GM21360 (cell line): Measurements from ENCODE around the gene PRKAR2B.

Source experiments
- ATAC-seq: cut with Tn5 transposase; IDR thresholded peaks from one replicate; pipeline ENCODE4 v1.9.1; 2021; ENCODE audit warnings: mild to moderate bottlenecking, moderate library complexity; ENCODE audit not compliant: unreplicated experiment

PRKAR2B gene

DNA sequence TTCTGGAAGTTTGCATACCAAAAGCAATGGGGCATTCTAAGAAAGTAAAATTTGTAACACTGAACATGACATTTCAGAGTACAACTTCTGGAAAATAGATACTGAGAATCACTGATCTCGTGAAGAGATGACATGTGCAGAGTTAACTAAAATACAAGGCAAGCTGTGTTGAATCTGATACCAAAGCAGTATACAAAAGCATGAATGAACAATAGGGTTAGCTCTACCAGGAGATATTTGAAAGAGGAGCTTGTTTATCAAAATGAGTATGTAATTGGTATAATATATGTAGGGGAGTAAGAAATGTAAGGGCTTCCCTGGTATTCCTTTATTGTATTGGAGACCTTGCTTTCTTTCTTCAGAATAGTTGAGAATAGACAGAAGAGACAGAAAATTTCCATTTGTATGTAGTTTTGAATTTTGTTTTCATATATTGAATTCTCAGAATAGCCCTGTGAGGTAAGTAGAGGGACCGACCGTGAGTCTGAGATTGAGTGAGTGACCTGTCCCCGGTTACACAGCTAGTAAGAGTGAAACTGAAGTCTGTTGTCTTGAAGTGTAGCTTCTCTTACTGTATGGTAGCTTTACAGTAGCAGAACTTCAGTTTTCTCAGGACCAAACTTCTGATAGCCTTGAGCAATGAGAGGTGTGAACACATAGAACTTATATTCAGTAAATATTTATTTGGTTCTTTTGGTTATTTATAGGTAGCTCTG lies 129.3 kb downstream of the PRKAR2B start:
- peak; percentile 50 for ATAC-seq

GRCh38 chr7:107179326-107180164 lies 135.0 kb downstream of the PRKAR2B start:
- ATAC-seq = no peak

DNA sequence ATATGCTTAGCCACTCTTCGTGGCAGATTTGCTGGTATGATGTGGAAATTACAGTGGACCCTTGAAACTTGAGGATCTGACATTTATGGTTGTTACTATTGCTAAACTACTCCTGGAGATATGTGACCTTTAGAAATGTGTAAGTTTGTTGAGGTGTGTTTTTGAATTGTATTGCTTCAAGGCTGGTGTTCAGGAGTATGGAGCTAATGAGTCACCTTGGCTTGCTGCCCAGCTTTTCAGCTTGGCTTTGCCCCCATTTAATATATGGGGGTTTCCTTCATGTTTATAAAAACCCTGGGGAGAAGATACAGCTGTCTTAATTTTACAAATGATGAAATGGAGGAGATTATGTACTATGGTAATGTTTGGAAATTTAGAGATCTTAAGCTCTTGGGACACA lies 135.9 kb downstream of the PRKAR2B start:
- ATAC-seq = no peak

DNA sequence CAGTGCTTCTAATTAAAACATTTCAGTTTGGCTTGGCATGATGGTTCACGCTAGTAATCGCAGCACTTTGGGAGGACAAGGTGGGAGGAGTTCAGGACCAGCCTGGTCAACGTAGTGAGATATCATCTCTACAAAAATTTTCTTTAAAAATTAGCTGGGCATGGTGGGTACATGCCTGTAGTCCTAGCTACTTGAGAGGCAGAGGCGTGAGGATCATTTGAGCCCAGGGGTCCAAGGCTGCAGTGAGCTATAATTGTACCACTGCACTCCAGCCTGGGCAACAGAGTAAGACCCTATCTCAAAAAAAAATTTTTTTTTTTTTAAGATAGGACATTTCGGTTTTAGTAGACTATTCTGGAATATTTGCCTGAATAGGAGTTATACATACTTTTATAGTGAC lies 136.7 kb downstream of the PRKAR2B start:
- no peak for ATAC-seq

GRCh38 chr7:107185716-107186115 lies 141.2 kb downstream of the PRKAR2B start:
- ATAC-seq = no peak

DNA sequence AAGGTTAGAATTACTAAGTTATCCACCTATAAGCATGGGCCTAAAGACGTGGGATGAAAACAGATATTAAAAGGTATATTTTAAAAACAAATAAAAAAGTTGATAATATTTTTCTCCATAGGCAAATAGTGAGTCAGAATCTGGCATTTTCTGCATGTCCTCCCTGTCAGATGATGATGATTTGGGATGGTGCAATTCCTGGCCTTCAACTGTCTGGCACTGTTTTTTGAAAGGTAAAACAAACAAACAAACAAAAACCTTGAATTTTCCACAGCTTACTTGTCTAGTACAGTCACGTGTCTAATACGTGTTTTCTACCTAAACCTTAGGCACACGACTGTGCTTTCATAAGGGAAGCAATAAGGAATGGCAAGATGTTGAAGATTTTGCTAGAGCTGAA lies 141.7 kb downstream of the PRKAR2B start:
- no peak for ATAC-seq

DNA sequence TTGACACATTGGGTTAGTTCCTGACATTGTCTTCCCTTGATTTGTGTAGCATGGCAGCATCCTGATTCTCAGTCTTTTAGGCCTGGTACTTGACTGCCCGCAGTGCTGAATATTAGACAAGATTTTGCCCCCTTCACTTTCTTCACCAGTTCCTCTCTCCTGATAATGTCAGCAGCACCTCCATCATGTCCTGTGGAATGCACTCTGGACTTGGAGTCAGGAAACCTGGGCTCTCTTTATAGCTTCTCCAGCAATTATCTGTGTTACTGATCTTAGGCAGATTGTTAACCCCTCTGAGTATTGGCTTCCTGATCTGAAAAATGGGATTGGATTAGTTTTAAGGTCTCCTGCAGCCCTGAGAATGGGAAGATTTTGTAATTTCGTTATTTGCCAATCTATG lies 143.3 kb downstream of the PRKAR2B start:
- ATAC-seq = no peak

DNA sequence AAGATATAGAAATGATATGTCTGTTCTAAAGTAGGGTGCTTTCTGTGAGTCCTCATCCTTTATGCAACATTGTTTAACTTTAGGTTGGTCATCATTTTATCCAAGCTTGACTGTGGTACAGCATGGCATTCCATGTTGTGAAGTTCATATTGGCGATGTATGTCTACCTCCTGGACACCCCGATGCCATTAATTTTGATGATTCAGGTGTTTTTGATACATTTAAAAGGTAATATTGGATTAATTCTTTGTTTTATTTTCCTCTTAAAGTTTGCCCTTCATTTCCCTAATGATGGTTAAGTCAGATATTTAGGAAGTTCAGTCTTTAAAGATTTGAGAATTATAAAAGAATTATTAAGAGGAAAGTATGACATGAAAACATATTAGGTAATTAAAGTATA lies 145.6 kb downstream of the PRKAR2B start:
- no peak for ATAC-seq

DNA sequence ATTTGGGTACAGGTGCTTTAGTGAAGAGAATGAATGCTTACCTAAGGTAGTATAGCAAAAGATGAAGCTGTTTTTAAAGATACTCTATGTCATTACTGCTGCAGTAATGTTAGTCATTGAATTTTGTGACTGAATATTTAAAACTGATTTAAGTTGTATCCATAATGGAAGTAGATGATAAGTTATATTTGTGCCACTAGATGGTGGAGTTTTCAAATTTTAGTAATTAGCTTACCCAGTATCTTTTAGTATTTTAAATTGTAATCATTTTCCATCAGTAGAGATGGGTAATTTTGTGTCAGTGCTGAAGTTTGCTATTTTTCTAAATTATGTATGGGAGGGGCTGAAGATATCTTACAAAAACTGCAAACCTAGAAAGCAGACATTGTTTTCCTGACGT lies 149.5 kb downstream of the PRKAR2B start:
- no peak for ATAC-seq

DNA sequence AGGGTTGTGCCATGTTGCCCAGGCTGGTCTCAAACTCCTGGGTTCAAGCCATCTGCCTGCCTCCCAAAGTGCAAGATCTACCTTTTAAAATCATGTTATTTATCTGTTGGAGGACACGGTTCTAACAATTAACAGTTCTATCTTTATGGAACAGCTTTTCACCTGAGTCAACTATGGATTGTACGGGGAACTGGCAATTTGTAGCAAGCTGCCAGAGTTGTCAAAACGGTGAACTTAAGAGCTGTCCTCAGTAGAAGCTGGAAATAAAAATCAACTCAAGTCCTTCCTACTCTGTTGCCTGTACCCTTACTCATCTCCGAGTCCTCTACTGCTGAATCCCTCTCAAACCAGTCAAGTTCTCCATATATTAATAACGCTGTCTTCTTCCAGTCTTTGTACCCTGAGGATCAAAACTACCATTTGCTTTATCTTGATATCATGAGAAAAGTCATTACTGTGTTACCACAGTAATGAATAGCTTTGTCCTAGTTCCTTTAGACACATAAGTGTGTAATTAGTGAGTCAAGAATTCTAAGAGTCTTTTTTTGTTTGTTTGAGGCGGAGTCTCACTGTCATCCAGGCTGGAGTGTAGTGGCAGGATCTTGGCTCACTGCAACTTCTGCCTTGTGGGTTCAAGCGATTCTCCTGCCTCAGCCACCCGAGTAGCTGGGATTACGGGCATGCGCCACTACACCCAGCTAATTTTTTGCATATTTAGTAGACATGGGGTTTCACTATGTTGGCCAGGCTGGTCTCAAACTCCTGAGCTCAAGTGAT lies 152.5 kb downstream of the PRKAR2B start:
- no peak for ATAC-seq

GRCh38 chr7:107201795-107202450 lies 157.4 kb downstream of the PRKAR2B start:
- ATAC-seq = no peak

DNA sequence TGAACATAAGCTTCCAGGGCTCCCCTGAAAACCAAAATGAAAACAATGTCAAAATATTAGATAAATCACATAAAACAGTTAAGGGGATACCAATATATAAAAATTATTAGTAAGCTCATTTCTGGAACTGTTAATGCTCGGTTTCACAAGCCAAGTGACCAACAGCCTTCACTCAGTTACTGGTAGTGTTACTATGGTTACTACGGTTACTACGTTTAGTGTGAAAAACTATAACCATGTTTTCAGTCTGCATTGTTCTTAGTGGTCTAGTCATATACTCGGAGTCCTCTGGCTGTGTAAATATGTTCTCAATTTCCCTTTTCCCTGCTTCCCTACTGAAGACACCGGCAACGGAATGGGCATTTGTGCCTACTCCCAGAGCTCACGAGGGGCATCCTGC lies 159.1 kb downstream of the PRKAR2B start:
- ATAC-seq = no peak

DNA sequence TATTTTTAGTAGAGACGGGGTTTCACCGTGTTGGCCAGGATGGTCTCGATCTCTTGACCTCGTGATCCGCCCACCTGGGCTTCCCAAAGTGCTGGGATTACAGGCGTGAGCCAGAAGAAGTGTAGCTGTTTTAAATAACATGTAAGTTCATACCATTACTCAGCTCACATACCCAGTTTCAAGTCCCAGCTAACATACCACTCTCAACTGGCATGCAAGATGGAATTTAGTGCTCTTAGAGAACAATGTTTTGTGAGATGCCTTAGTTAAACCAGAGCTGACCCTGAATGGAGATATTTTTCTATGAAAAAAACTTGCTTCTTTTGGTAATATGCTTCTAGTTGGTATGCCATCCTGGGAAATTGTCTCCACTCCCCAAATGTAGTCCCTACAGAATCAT lies 161.6 kb downstream of the PRKAR2B start:
- no peak for ATAC-seq

GRCh38 chr7:107206706-107207105 lies 162.2 kb downstream of the PRKAR2B start:
- no peak for ATAC-seq

GRCh38 chr7:107207459-107207858 lies 163.0 kb downstream of the PRKAR2B start:
- ATAC-seq = no peak

DNA sequence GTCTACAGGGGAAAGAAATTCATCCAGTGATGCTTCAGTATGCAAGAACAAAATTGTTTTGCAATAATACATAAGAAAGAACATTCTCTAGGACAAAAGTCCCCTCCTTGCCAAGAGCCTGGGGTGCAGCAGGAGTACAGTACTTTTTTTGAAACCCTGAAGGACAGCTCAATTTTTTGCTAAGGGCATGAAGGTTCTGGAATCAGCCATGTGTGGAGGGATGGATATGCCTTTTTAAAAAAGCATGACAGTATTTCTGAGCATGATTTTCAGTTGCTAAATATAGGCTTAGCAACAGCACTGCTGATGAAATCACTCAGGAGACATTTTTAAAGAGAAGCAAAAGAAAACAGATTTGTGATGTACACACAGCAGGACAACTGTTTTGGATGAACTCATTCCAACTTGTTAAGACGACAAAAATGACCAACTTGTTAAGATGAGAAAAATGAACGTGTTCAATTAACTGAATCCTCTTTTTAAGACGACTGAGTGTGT lies 163.6 kb downstream of the PRKAR2B start:
- no peak for ATAC-seq

DNA sequence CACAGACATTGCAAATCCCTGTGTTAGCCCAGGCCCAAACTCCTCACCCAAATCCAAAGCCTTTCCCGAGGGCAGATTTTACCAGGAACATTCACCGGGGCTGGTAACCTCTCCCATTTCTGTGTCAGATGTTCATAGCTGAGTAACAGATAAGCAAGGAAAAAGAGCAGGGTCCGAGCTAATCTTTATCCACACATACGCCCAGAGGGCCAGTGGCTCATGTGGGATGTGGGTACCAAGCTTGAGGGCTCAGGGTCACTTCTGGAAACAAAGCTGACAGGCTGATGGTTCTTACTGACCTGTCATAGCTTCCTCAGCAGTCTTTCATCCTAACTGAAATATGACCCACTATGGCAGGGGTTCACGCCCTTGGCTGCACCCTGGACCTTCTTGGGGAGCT lies 164.1 kb downstream of the PRKAR2B start:
- no peak for ATAC-seq

DNA sequence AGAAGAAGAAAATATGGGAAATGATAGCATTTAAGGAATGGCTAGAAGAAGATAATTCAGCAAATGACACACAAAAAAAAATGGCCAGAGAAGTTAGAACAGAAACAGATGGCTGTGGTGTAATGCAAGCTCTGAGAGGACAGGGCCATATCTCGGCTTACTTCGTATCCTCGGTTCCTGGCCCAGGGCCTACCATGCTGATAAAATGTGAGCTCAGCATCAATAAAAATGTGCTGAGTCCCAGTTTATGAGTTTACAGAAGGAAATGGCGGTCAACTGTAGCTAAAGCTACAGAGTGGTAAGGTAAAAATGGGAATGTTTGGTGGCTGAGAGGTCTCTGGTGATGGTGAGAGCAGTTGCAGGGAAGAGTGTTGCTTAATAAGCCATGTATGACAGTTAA lies 165.1 kb downstream of the PRKAR2B start:
- ATAC-seq = no peak

DNA sequence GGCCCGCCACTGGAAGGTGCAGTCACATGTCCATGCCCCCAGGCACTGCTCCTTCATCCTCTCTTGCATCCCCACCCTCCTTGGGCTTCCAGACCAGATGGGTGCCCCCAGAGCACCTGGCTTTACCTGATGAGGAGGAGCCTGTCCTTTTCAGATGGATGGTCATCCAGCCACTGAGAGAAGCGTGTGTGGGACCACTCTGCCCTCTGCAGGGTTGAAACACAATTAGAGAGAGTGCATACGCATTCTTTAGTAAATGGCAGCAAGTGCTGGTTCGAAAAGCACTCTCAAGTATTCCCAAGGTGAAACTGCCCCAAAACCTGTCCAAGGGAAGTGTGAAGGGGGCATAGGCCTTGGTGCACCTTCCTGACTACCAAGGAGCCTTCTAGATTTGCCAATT lies 165.9 kb downstream of the PRKAR2B start:
- no peak for ATAC-seq
